ENCODE measurements around the gene NEU2. TPM values are rescaled to one million over a fixed set of nuclear protein-coding genes. Genes with fewer than 3 reads are reported as not detected.

Gene NEU2
- not detected for total RNA-seq

GRCh38 chr2:233032551-233033320 is at the start of gene NEU2:
Gene NEU2, plus strand, starts transcription at chr2:233032672. Its CDS starts 0 bp downstream, at chr2:233032672.
- no peaks in the 10 kb centered on the region for H3K27me3 Mint-ChIP-seq
- H3K36me3 Mint-ChIP-seq = no peaks in the 10 kb centered on the region
- no peak for DNase-seq (ENCODE audit: low spot score)
- H3K4me1 Mint-ChIP-seq (ENCODE audit: low read depth in 2 of 2) = peaks cover 0 to 3% of the 10 kb centered on the region in 2 donors
- no peak within 1 kb of the TSS for H3K27ac Mint-ChIP-seq
- no peak within 1 kb of the TSS for H3K4me3 Mint-ChIP-seq
- H3K9me3 Mint-ChIP-seq = no peaks in the 10 kb centered on the region
- ATAC-seq = peak in 1 of 2 donors; percentile 34

- ATAC-seq (no peak), DNase-seq (ENCODE audit: low spot score) (no peak)
- Mint-ChIP-seq H3K27me3 (peaks cover 19 to 21% of the 10 kb centered on the region in 2 donors), H3K36me3 (no peaks in the 10 kb centered on the region), H3K27ac (no peak overlapping the region), H3K4me1 (ENCODE audit: low read depth in 2 of 2) (peaks cover 0 to 6% of the 10 kb centered on the region in 2 donors), H3K9me3 (peaks cover 4% of the 10 kb centered on the region), H3K4me3 (no peak overlapping the region)
Observed at GRCh38 chr2:232982926-232983668, 49.4 kb upstream of the NEU2 start.

- H3K27ac Mint-ChIP-seq = no peak overlapping the region
- H3K4me3 Mint-ChIP-seq = no peak overlapping the region
- ATAC-seq (no peak), DNase-seq (ENCODE audit: low spot score) (no peak)
- H3K4me1 Mint-ChIP-seq (ENCODE audit: low read depth in 2 of 2) = peaks cover 0 to 6% of the 10 kb centered on the region in 2 donors
- peaks cover 4% of the 10 kb centered on the region for H3K9me3 Mint-ChIP-seq
- H3K27me3 Mint-ChIP-seq = peaks cover 21 to 25% of the 10 kb centered on the region in 2 donors
- no peaks in the 10 kb centered on the region for H3K36me3 Mint-ChIP-seq
Observed at GRCh38 chr2:232983669-232984140, 48.8 kb upstream of the NEU2 start.

- peaks cover 4% of the 10 kb centered on the region for H3K9me3 Mint-ChIP-seq
- no peak overlapping the region for H3K4me3 Mint-ChIP-seq
- H3K27ac Mint-ChIP-seq = no peak overlapping the region
- ATAC-seq = no peak
- DNase-seq (ENCODE audit: low spot score) = no peak
- no peaks in the 10 kb centered on the region for H3K36me3 Mint-ChIP-seq
- H3K4me1 Mint-ChIP-seq (ENCODE audit: low read depth in 2 of 2) = peaks cover 0 to 5% of the 10 kb centered on the region in 2 donors
- peaks cover 21 to 33% of the 10 kb centered on the region in 2 donors for H3K27me3 Mint-ChIP-seq
Observed at GRCh38 chr2:232984451-232985207, 47.8 kb upstream of the NEU2 start.

- no peak for ATAC-seq
- Mint-ChIP-seq H3K27ac (no peak overlapping the region), H3K27me3 (peaks cover 25 to 33% of the 10 kb centered on the region in 2 donors), H3K4me3 (no peak overlapping the region), H3K36me3 (no peaks in the 10 kb centered on the region), H3K9me3 (peaks cover 4% of the 10 kb centered on the region), H3K4me1 (ENCODE audit: low read depth in 2 of 2) (no peaks in the 10 kb centered on the region)
- DNase-seq (ENCODE audit: low spot score) = no peak
Observed at GRCh38 chr2:232986155-232986554, 46.3 kb upstream of the NEU2 start.

GRCh38 chr2:232993231-232993821 is 39.1 kb upstream of the NEU2 start:
- no peak for ATAC-seq

GRCh38 chr2:232994446-232994845 is 38.0 kb upstream of the NEU2 start:
- Mint-ChIP-seq H3K27ac (no peak overlapping the region), H3K4me1 (ENCODE audit: low read depth in 2 of 2) (no peaks in the 10 kb centered on the region), H3K36me3 (no peaks in the 10 kb centered on the region), H3K9me3 (no peaks in the 10 kb centered on the region), H3K4me3 (no peak overlapping the region), H3K27me3 (peaks cover under 1 to 9% of the 10 kb centered on the region in 2 donors)
- DNase-seq (ENCODE audit: low spot score) = no peak
- no peak for ATAC-seq

More at GRCh38 chr2:232993231-232993821, 39.1 kb upstream of the NEU2 start:
- Mint-ChIP-seq H3K27ac (no peak overlapping the region), H3K27me3 (peaks cover 11% of the 10 kb centered on the region in 2 donors), H3K4me3 (no peak overlapping the region), H3K9me3 (no peaks in the 10 kb centered on the region), H3K36me3 (no peaks in the 10 kb centered on the region), H3K4me1 (ENCODE audit: low read depth in 2 of 2) (no peaks in the 10 kb centered on the region)
- DNase-seq (ENCODE audit: low spot score) = no peak

GRCh38 chr2:232997749-232998665 is 34.5 kb upstream of the NEU2 start:
- Mint-ChIP-seq H3K36me3 (no peaks in the 10 kb centered on the region), H3K4me3 (no peak overlapping the region), H3K27me3 (peaks cover 0 to 3% of the 10 kb centered on the region in 2 donors), H3K27ac (no peak overlapping the region), H3K9me3 (no peaks in the 10 kb centered on the region), H3K4me1 (ENCODE audit: low read depth in 2 of 2) (no peaks in the 10 kb centered on the region)
- DNase-seq (ENCODE audit: low spot score) = no peak
- ATAC-seq = no peak

- H3K27me3 Mint-ChIP-seq = peaks cover 0 to under 1% of the 10 kb centered on the region in 2 donors
- no peak overlapping the region for H3K27ac Mint-ChIP-seq
- DNase-seq (ENCODE audit: low spot score) (no peak), ATAC-seq (no peak)
- no peak overlapping the region for H3K4me3 Mint-ChIP-seq
- no peaks in the 10 kb centered on the region for H3K9me3 Mint-ChIP-seq
- no peaks in the 10 kb centered on the region for H3K4me1 Mint-ChIP-seq (ENCODE audit: low read depth in 2 of 2)
- H3K36me3 Mint-ChIP-seq = no peaks in the 10 kb centered on the region
Observed at GRCh38 chr2:232998666-232998985, 33.8 kb upstream of the NEU2 start.

- Mint-ChIP-seq H3K27ac (no peak overlapping the region), H3K36me3 (no peaks in the 10 kb centered on the region), H3K9me3 (no peaks in the 10 kb centered on the region), H3K4me1 (ENCODE audit: low read depth in 2 of 2) (no peaks in the 10 kb centered on the region), H3K27me3 (no peaks in the 10 kb centered on the region), H3K4me3 (no peak overlapping the region)
- ATAC-seq = no peak
- DNase-seq (ENCODE audit: low spot score) = no peak
Observed at GRCh38 chr2:232999354-232999753, 33.1 kb upstream of the NEU2 start.

GRCh38 chr2:233000886-233001750 is 31.4 kb upstream of the NEU2 start:
- no peaks in the 10 kb centered on the region for H3K36me3 Mint-ChIP-seq
- ATAC-seq (no peak), DNase-seq (ENCODE audit: low spot score) (no peak)
- H3K4me1 Mint-ChIP-seq (ENCODE audit: low read depth in 2 of 2) = no peaks in the 10 kb centered on the region
- H3K9me3 Mint-ChIP-seq = no peaks in the 10 kb centered on the region
- H3K4me3 Mint-ChIP-seq = no peak overlapping the region
- H3K27ac Mint-ChIP-seq = no peak overlapping the region
- no peaks in the 10 kb centered on the region for H3K27me3 Mint-ChIP-seq
